ENCODE measurements around the gene SPATA7.

The SPATA7 gene

GRCh38 chr14:88421286-88421685 lies 35.8 kb downstream of the SPATA7 start:
- TF ChIP-seq ISL1 (CRISPR knock-in tag; IDR thresholded peaks at IDR 0.05) = peak; percentile 49; the same call in 1 of the 2 replicates
- no peak for TF ChIP-seq TCF4 (CRISPR knock-in tag; IDR thresholded peaks at IDR 0.05; ENCODE audit: borderline replicate concordance)
- TF ChIP-seq ZFP3 (CRISPR knock-in tag; IDR thresholded peaks at IDR 0.05) = no peak
- TF ChIP-seq CREB5 (CRISPR knock-in tag; IDR thresholded peaks at IDR 0.05; ENCODE audit: low read depth) = no peak
- no peak for TF ChIP-seq CSRNP3 (CRISPR knock-in tag; IDR thresholded peaks at IDR 0.05)
- TF ChIP-seq OSR1 (CRISPR knock-in tag; IDR thresholded peaks at IDR 0.05) = no peak
- ATAC-seq = no peak

DNA sequence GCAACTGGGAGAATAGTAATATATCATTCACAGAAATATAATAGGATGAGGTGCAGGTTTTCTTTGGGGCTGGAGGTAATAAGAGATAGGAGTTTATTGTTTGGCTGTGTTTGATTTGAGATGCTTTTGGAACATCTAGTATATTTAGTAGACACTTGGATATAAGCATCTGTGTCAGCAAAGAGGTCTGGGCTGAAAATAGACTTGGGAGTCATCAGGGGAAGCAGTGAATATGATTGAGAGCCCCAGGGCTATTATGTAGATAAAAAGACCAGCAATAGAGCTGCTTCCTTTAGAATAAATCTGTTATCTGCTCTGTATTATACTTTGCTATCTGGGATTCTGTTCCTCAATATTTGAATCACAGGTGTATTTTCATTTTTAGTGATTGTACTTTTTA lies 36.6 kb downstream of the SPATA7 start:
- ATAC-seq = no peak
- TF ChIP-seq PPARA (CRISPR knock-in tag; IDR thresholded peaks at IDR 0.05; ENCODE audit: borderline replicate concordance) (no peak), ARNTL (CRISPR knock-in tag; IDR thresholded peaks at IDR 0.05; ENCODE audit: borderline replicate concordance, low read depth) (no peak), OSR1 (CRISPR knock-in tag; IDR thresholded peaks at IDR 0.05) (no peak), ISL1 (CRISPR knock-in tag; IDR thresholded peaks at IDR 0.05) (no peak), ESRRG (CRISPR knock-in tag; IDR thresholded peaks at IDR 0.05) (no peak)

- ATAC-seq = peak; percentile 50; the same call in 2 of the 3 replicates
- TF ChIP-seq PPARA (CRISPR knock-in tag; IDR thresholded peaks at IDR 0.05; ENCODE audit: borderline replicate concordance) = no peak
- no peak for TF ChIP-seq ARNTL (CRISPR knock-in tag; IDR thresholded peaks at IDR 0.05; ENCODE audit: borderline replicate concordance, low read depth)
- no peak for TF ChIP-seq BACH2 (CRISPR knock-in tag; IDR thresholded peaks at IDR 0.05; ENCODE audit: borderline replicate concordance)
- no peak for TF ChIP-seq CSRNP3 (CRISPR knock-in tag; IDR thresholded peaks at IDR 0.05)
- TF ChIP-seq TCF4 (CRISPR knock-in tag; IDR thresholded peaks at IDR 0.05; ENCODE audit: borderline replicate concordance) = no peak
- no peak for TF ChIP-seq ZNF70 (CRISPR knock-in tag; IDR thresholded peaks at IDR 0.05)
- no peak for TF ChIP-seq ESRRG (CRISPR knock-in tag; IDR thresholded peaks at IDR 0.05)
- TF ChIP-seq ZC3H10 (CRISPR knock-in tag; IDR thresholded peaks at IDR 0.05) = no peak
- no peak for TF ChIP-seq ZNF565 (CRISPR knock-in tag; conservative IDR thresholded peaks at IDR 0.05; ENCODE audit: low read depth)
- TF ChIP-seq SNAI2 (CRISPR knock-in tag; IDR thresholded peaks at IDR 0.05) = no peak
- TF ChIP-seq PATZ1 (CRISPR knock-in tag; IDR thresholded peaks at IDR 0.05; ENCODE audit: borderline replicate concordance) = no peak
- TF ChIP-seq ISL1 (CRISPR knock-in tag; IDR thresholded peaks at IDR 0.05) = no peak
- no peak for TF ChIP-seq TSHZ2 (CRISPR knock-in tag; IDR thresholded peaks at IDR 0.05)
- TF ChIP-seq ZFP30 (CRISPR knock-in tag; IDR thresholded peaks at IDR 0.05) = no peak
- TF ChIP-seq CREB5 (CRISPR knock-in tag; IDR thresholded peaks at IDR 0.05; ENCODE audit: low read depth) = no peak
- TF ChIP-seq CSDC2 (CRISPR knock-in tag; IDR thresholded peaks at IDR 0.05) = no peak
- no peak for TF ChIP-seq ZFP3 (CRISPR knock-in tag; IDR thresholded peaks at IDR 0.05)
- no peak for TF ChIP-seq RARB (CRISPR knock-in tag; IDR thresholded peaks at IDR 0.05)
- TF ChIP-seq OSR1 (CRISPR knock-in tag; IDR thresholded peaks at IDR 0.05) = no peak
Measured at GRCh38 chr14:88422919-88423650, 37.6 kb downstream of the SPATA7 start.
